Thymus (tissue), 11 donors: ENCODE measurements around the gene ZNF865. TPM values are rescaled to one million over a fixed set of nuclear protein-coding genes. Genes with fewer than 3 reads are reported as not detected.
A peak's percentile ranks its signal among the peaks of the same experiment; 100 is the strongest.

ENCODE experiments used
- DNase-seq, 9 donors: peaks; one replicate each; pipeline ENCODE4 v3.0.0-alpha.2; 2013; ENCODE audit warnings: low spot score in 9 of 9, low read depth in 6 of 9, missing footprints in 1 of 9
- H3K27ac ChIP-seq, 2 donors: one replicate each; pipeline ENCODE4 v1.5.1; 2013; ENCODE audit warnings: control low read depth in 1 of 2, low read depth in 1 of 2, low read length in 1 of 2, mild to moderate bottlenecking in 1 of 2, moderate library complexity in 1 of 2
- H3K27me3 ChIP-seq, 2 donors: one replicate each; pipeline ENCODE4 v1.5.1; 2013; ENCODE audit warnings: low read length in 1 of 2; ENCODE audit not compliant: control insufficient read depth in 2 of 2, insufficient read depth in 1 of 2
- H3K36me3 ChIP-seq, 2 donors: one replicate each; pipeline ENCODE4 v1.5.1; 2013; ENCODE audit warnings: low read length in 1 of 2, mild to moderate bottlenecking in 1 of 2, moderate library complexity in 1 of 2; ENCODE audit not compliant: control insufficient read depth in 2 of 2, insufficient read depth in 2 of 2
- H3K4me1 ChIP-seq, 2 donors: one replicate each; pipeline ENCODE4 v1.5.1; 2013; ENCODE audit warnings: low read length in 2 of 2; ENCODE audit not compliant: control insufficient read depth in 2 of 2, insufficient read depth in 2 of 2
- H3K4me3 ChIP-seq, 2 donors: one replicate each; pipeline ENCODE4 v1.5.1; 2013; ENCODE audit warnings: low read length in 2 of 2, control low read depth in 1 of 2, mild to moderate bottlenecking in 1 of 2
- H3K9me3 ChIP-seq, 2 donors: one replicate each; pipeline ENCODE4 v1.5.1; 2013; ENCODE audit warnings: low read length in 1 of 2, mild to moderate bottlenecking in 1 of 2; ENCODE audit not compliant: control insufficient read depth in 2 of 2, insufficient read depth in 1 of 2
- WGBS: extraction: QIAGEN DNeasy Blood & Tissue Kit; methylation state at CpG from one replicate; pipeline ENCODE4 v1.1.7; 2013; 5-methylcytosine and 5-hydroxymethylcytosine counted together
- polyA plus RNA-seq: library from polyadenylated mRNA; stranded (reverse); fragments of 200-250 nt; gene quantifications from one replicate; pipeline ENCODE4 v1.2.3, GENCODE V29; 2013
- total RNA-seq: library from RNA; stranded (reverse); fragments of 120-200 nt; gene quantifications from one replicate; pipeline ENCODE4 v1.2.4, GENCODE V29; 2013
- donor health status: healthy.

Gene ZNF865
- total and polyA plus RNA-seq, 2 donors: 0.85 to 7.2 TPM

DNA sequence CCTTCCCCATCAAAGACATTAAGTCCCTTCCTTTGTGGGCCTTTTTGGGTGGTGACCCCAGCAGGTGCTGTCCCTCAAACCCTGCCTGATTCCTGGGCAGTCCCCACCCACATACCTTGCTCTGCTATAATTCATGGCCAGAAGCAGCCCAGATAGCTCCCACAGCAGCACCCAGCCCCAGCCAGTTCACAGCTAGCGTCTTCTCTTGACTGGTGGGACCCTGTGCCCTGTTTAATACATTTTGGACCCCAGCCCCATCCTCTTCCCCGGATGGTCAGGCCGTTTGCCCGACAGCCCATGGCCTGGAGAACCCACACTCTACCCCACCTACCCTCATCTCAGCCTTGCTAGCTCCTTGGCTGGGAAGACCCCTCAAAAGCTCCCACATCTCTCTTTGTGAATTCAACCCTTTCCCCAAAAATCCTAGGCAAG is 44.7 kb downstream of the ZNF865 start:
- H3K27ac ChIP-seq: no peak overlapping the region
- peaks cover 5 to 8% of the 10 kb centered on the region in 2 donors for H3K36me3 ChIP-seq
- no peak overlapping the region for H3K4me3 ChIP-seq
- H3K27me3 ChIP-seq: no peaks in the 10 kb centered on the region
- H3K4me1 ChIP-seq: peaks cover 11 to 31% of the 10 kb centered on the region in 2 donors
- 95% methylated on average over 4 of the region's 4 CpGs for WGBS
- no peaks in the 10 kb centered on the region for H3K9me3 ChIP-seq
- DNase-seq: no peak

DNA sequence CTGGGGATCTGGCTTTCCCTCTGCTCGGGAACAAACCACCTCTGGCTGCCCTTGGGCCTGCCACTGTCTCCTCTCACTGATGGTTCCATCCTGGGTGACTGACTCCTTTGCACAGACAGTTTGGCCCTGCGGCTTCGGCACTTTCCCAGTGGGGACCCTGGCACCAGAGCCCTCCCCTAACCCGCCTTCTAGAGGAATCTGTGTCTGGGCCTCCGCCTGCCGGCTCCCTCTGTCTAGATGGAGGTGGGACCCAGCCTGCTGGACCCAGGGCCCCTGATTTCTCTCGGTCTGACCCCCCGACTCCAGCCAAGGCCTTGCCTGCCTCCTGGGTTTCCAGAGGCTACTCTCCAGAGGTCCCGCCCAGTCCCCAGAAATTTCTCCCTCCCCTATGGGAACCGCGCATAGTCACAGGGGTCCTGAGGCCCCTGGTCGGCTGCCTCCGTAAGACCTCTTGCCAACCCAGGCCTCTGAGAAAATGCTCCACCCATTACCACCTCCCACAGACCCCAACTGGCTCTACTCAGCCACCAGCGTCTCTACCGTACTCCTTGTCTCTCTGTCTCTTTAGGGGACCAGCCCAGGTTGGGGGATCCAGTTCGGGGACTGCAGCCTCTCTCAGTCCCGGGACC is 45.3 kb downstream of the ZNF865 start:
- DNase-seq: no peak
- Histone ChIP-seq H3K27ac (no peak overlapping the region), H3K9me3 (no peaks in the 10 kb centered on the region), H3K4me3 (no peak overlapping the region), H3K36me3 (peaks cover 0 to 3% of the 10 kb centered on the region in 2 donors), H3K4me1 (peaks cover 11 to 32% of the 10 kb centered on the region in 2 donors), H3K27me3 (no peaks in the 10 kb centered on the region)
- 98% methylated on average over 17 of the region's 17 CpGs for WGBS

DNA sequence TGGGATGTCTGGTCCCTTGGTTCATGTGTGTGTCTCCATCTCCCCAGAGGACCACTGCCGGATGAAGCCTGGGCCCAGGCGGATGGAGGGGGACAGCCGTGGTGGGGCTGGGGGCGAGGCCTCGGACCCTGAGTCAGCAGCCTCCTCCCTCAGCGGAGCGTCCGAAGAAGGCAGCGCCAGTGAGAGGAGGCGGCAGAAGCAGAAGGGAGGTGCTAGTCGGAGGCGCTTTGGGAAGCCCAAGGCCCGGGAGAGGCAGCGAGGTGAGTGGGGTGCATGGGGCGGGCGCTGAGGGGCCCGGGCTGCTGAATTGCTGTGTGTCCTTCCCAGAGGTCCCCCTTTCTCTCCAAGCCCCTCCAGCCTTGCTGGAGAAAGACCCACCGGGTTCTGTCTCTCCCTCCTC is 45.8 kb downstream of the ZNF865 start:
- peaks cover 16 to 36% of the 10 kb centered on the region in 2 donors for H3K4me1 ChIP-seq
- no peaks in the 10 kb centered on the region for H3K27me3 ChIP-seq
- peaks cover 0 to 3% of the 10 kb centered on the region in 2 donors for H3K36me3 ChIP-seq
- 95% methylated on average over 18 of the region's 18 CpGs for WGBS
- H3K9me3 ChIP-seq: no peaks in the 10 kb centered on the region
- H3K27ac ChIP-seq: no peak overlapping the region
- H3K4me3 ChIP-seq: no peak overlapping the region
- DNase-seq: no peak

- WGBS: 94% methylated on average over 71 of the region's 71 CpGs
- H3K9me3 ChIP-seq: no peaks in the 10 kb centered on the region
- no peak overlapping the region for H3K27ac ChIP-seq
- no peaks in the 10 kb centered on the region for H3K27me3 ChIP-seq
- H3K4me1 ChIP-seq: peaks cover 21 to 41% of the 10 kb centered on the region in 2 donors
- H3K4me3 ChIP-seq: no peak overlapping the region
- H3K36me3 ChIP-seq: peaks cover 0 to 12% of the 10 kb centered on the region in 2 donors
- DNase-seq: no peak
Observed at GRCh38 chr19:55652311-55653128, 47.1 kb downstream of the ZNF865 start.

DNA sequence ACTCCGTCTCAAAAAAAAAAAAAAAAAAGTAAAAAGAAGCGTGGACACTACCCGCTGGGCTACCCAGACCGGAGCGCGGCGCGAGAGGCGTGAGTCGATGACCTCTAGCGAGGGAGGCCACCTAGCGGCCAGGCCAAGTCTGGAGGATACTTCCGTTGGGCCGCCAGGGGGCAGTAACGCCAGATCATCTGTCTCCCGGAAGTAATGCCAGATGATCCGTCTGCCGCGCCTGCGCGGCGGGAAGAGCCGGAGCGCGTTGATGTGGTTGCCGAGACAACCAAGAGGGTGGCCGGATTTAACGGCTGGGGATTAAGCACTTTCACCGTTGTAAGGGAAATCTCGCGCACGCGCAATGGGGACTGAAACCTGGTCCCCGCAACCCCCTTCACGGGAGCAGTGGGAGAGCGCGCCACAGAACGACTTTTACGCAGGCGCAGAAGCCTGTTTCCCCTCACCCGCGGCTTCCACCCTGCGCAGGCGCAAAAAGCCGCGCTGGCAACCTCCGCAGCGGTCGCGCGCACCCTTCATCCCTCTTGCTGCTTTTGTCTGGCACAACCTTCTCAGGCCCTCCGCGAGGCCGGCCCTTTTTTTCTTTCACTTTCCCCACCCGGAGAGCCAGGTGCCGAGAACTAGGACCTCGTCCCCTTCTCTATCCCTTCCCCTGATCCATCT is 48.3 kb downstream of the ZNF865 start:
- Histone ChIP-seq H3K4me3 (peak overlapping the region; percentile 89 to 97), H3K36me3 (peaks cover under 1 to 18% of the 10 kb centered on the region in 2 donors), H3K27me3 (no peaks in the 10 kb centered on the region), H3K4me1 (peaks cover 17 to 42% of the 10 kb centered on the region in 2 donors), H3K9me3 (no peaks in the 10 kb centered on the region), H3K27ac (peak overlapping the region; percentile 97 to 100)
- DNase-seq: peak; percentile 98 to 100 (median 99)
- under 1% methylated on average over 57 of the region's 57 CpGs for WGBS

DNA sequence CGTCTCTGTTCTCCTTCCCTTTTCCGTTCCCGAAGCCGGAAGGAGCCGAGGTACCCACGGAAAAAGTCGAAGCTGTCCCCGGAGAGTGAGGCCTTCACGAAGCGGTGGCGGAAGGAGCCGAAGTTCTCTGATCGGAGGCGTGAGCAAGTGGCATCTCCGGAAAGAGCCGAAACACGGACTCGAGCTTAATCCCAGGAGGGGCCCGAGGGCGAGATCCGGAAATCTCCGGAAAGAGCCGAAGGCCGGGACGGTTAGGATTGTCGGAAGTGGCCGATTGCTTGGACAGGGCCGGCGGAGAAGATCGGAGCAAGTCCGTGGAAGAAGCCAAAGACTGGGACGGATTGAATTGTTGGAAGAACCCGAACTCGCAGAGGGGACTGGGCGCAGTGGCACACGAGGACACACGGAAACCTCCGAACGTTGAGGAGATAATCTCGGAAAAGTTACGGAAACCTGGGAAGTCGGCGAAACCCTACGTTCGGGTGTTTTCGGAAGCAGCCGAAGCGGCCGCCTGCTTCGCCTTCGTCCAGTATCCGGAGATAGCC is 48.9 kb downstream of the ZNF865 start:
- H3K36me3 ChIP-seq: peaks cover 7 to 22% of the 10 kb centered on the region in 2 donors
- H3K27ac ChIP-seq: peak overlapping the region; percentile 97 to 100
- H3K4me1 ChIP-seq: peaks cover 14 to 36% of the 10 kb centered on the region in 2 donors
- peak overlapping the region; percentile 89 to 97 for H3K4me3 ChIP-seq
- WGBS: under 1% methylated on average over 52 of the region's 52 CpGs
- H3K27me3 ChIP-seq: no peaks in the 10 kb centered on the region
- DNase-seq: peak; percentile 99 to 100 (median 100)
- H3K9me3 ChIP-seq: no peaks in the 10 kb centered on the region

- peaks cover 14 to 32% of the 10 kb centered on the region in 2 donors for H3K4me1 ChIP-seq
- H3K36me3 ChIP-seq: peaks cover 13 to 29% of the 10 kb centered on the region in 2 donors
- no peaks in the 10 kb centered on the region for H3K27me3 ChIP-seq
- peak in 7 of 9 donors; percentile 71 to 94 (median 85) for DNase-seq
- WGBS: under 1% methylated on average over 94 of the region's 95 CpGs
- H3K4me3 ChIP-seq: peak within 1 kb of the TSS; percentile 89 to 97
- no peaks in the 10 kb centered on the region for H3K9me3 ChIP-seq
- H3K27ac ChIP-seq: peak within 1 kb of the TSS; percentile 100
Observed at GRCh38 chr19:55654868-55655647, 49.6 kb downstream of the ZNF865 start, which contains the start of gene U2AF2. Gene U2AF2 (plus strand): TSS chr19:55655035. CDS start chr19:55655105, 70 bp downstream.

DNA sequence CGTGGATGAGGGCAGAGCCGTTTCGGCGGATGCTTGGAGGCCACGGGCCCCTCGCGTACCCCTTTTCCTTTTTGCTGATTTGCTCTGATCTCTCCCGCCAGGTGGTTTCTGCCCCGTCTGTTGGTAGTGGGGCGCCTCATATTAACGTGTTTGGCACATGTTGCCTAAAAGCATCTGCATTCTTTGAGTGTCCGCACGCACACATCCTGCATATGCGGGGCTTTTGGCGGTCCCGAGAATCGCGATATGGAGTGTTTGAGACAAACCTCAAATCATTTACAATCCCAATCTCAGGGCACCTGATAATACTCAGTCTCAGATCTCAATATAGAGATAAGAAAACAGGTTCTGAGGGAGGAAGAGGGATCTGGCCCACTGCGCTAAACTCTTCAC is 50.2 kb downstream of the ZNF865 start:
- no peaks in the 10 kb centered on the region for H3K9me3 ChIP-seq
- WGBS: under 1% methylated on average over 19 of the region's 19 CpGs
- no peak for DNase-seq
- H3K27ac ChIP-seq: peak overlapping the region; percentile 100
- H3K4me3 ChIP-seq: peak overlapping the region; percentile 89 to 97
- peaks cover 19 to 35% of the 10 kb centered on the region in 2 donors for H3K36me3 ChIP-seq
- no peaks in the 10 kb centered on the region for H3K27me3 ChIP-seq
- peaks cover 14 to 32% of the 10 kb centered on the region in 2 donors for H3K4me1 ChIP-seq
